Measurements from ENCODE around the gene RHOF. TPM values are rescaled to one million over a fixed set of nuclear protein-coding genes. Genes with fewer than 3 reads are reported as not detected.

Gene RHOF
- total RNA-seq, 1 experiment from 2014 or later: 29.1 TPM

DNA sequence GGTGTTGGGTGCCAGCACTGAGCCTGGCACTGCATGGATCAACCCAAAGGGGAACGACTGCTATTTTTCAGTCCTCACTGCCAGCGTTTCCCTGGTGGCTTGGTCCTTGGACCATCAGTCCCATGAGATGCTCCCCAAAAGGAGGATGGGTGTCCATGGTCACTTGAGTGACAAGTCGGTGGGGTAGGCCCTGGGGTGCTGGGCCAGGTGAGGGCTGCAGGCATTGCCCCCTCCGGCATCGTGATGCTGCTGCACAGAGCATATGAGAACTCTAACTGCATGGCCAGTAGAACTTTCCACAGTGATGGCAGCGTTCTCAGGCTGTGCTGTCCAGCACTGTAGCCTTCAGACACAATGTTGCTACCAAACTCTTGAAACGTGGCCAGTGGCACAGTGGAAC, 26.6 kb upstream of the RHOF start:
- H3K4me3 Mint-ChIP-seq: no peak overlapping the region
- Histone ChIP-seq H3K4ac (ENCODE audit: low read depth, low read length) (no peak overlapping the region), H2BK15ac (ENCODE audit: low read depth, low read length) (no peak overlapping the region), H2BK5ac (ENCODE audit: insufficient read length, low read length) (no peak overlapping the region), H3T11ph (ENCODE audit: low read length) (no peak overlapping the region), H3K27me3 (ENCODE audit: insufficient read depth, low read length) (no peaks in the 10 kb centered on the region), H3K14ac (ENCODE audit: insufficient read depth, low read length) (no peak overlapping the region), H2BK12ac (ENCODE audit: insufficient read length, low read depth, low read length) (no peak overlapping the region), H3K23ac (ENCODE audit: insufficient read length, low read depth, low read length) (no peak overlapping the region), H2BK20ac (ENCODE audit: low read depth, low read length, poor library complexity, severe bottlenecking) (no peak overlapping the region), H3K79me1 (ENCODE audit: insufficient read depth, low read depth, low read length, poor library complexity, severe bottlenecking) (no peaks in the 10 kb centered on the region), H3K56ac (ENCODE audit: insufficient read length, low read depth, low read length) (no peak overlapping the region), H3K23me2 (ENCODE audit: insufficient read length, low read depth, low read length, poor library complexity, severe bottlenecking) (no peaks in the 10 kb centered on the region), H4K91ac (ENCODE audit: insufficient read length, low read depth, low read length) (no peak overlapping the region), H4K20me1 (ENCODE audit: control insufficient read depth, insufficient read depth, insufficient read length) (no peaks in the 10 kb centered on the region), H3K27ac (ENCODE audit: insufficient read length, low read depth, low read length) (no peak overlapping the region), H2AK5ac (ENCODE audit: insufficient read length, low read length) (no peak overlapping the region), H3K4me1 (ENCODE audit: insufficient read depth, low read length) (no peaks in the 10 kb centered on the region), H4K5ac (ENCODE audit: insufficient read length, low read depth, low read length) (no peak overlapping the region), H2BK120ac (ENCODE audit: low read depth, low read length, poor library complexity, severe bottlenecking) (no peak overlapping the region), H2AFZ (ENCODE audit: low read length) (no peak overlapping the region), H3K9ac (ENCODE audit: extremely low read depth, insufficient read length, low read length) (no peak overlapping the region), H3K79me2 (ENCODE audit: insufficient read depth, low read length) (no peaks in the 10 kb centered on the region), H3K9me3 (ENCODE audit: control insufficient read depth, low read depth, low read length) (no peaks in the 10 kb centered on the region), H4K8ac (replicated peaks; ENCODE audit: insufficient read length, low read depth, low read length) (no peak overlapping the region), H3K18ac (ENCODE audit: insufficient read length, low read depth, low read length) (no peak overlapping the region), H3K4me2 (ENCODE audit: insufficient read depth, insufficient read length, low read length) (no peak overlapping the region)
- no peaks in the 10 kb centered on the region for H3K9me3 Mint-ChIP-seq
- no CpG with 5 or more reads among the region's 7 CpGs for WGBS (ENCODE audit: extremely low coverage, insufficient read length, low lambda C conversion rate)
- H3K27me3 Mint-ChIP-seq (ENCODE audit: low read depth): no peaks in the 10 kb centered on the region
- H3K4me1 Mint-ChIP-seq: no peaks in the 10 kb centered on the region
- TF ChIP-seq, protein P1, sequence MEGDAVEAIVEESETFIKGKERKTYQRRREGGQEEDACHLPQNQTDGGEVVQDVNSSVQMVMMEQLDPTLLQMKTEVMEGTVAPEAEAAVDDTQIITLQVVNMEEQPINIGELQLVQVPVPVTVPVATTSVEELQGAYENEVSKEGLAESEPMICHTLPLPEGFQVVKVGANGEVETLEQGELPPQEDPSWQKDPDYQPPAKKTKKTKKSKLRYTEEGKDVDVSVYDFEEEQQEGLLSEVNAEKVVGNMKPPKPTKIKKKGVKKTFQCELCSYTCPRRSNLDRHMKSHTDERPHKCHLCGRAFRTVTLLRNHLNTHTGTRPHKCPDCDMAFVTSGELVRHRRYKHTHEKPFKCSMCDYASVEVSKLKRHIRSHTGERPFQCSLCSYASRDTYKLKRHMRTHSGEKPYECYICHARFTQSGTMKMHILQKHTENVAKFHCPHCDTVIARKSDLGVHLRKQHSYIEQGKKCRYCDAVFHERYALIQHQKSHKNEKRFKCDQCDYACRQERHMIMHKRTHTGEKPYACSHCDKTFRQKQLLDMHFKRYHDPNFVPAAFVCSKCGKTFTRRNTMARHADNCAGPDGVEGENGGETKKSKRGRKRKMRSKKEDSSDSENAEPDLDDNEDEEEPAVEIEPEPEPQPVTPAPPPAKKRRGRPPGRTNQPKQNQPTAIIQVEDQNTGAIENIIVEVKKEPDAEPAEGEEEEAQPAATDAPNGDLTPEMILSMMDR (conservative IDR thresholded peaks at IDR 0.05): no peak
- peaks cover 20 to 73% (median 52%) of the 10 kb centered on the region in 3 experiments for H3K36me3 Mint-ChIP-seq (ENCODE audit: insufficient read depth in 1 of 3, low read depth in 3 of 3)
- H3K27ac Mint-ChIP-seq: no peak overlapping the region
- DNase-seq: peak; percentile 27
